CD4-positive, alpha-beta T cell treated with Interleukin-4 for 4 hours (primary cell): ENCODE data around the gene LIMK1.
"Not testable (repeated sequence)": the region's sequence is repeated elsewhere in the genome, so short reads cannot be mapped to it uniquely, and the experiment has no call there.

Source experiments
- DNase-seq: peaks from one replicate; pipeline ENCODE4 v3.0.0-alpha.2; 2020

Gene LIMK1

GRCh38 chr7:74126220-74126880 lies 42.7 kb downstream of the LIMK1 start:
- DNase-seq: no peak

- no peak for DNase-seq
Measured at GRCh38 chr7:74129887-74130286, 46.3 kb downstream of the LIMK1 start.

- DNase-seq: no peak
Measured at GRCh38 chr7:74130518-74130917, 46.9 kb downstream of the LIMK1 start.

- no peak for DNase-seq
Measured at GRCh38 chr7:74134117-74134620, 50.6 kb downstream of the LIMK1 start.

GRCh38 chr7:74138334-74138867 lies 54.8 kb downstream of the LIMK1 start:
- DNase-seq: peak; percentile 15

- DNase-seq: no peak
Measured at GRCh38 chr7:74138945-74139843, 55.6 kb downstream of the LIMK1 start.

- no peak for DNase-seq
Measured at GRCh38 chr7:74141705-74142104, 58.1 kb downstream of the LIMK1 start.

- DNase-seq: no peak
Measured at GRCh38 chr7:74143383-74143782, 59.8 kb downstream of the LIMK1 start.

GRCh38 chr7:74148491-74148890 lies 64.9 kb downstream of the LIMK1 start:
- no peak for DNase-seq

- DNase-seq: no peak
Measured at GRCh38 chr7:74149071-74149470, 65.5 kb downstream of the LIMK1 start.

- no peak for DNase-seq
Measured at GRCh38 chr7:74149603-74150002, 66.0 kb downstream of the LIMK1 start.

GRCh38 chr7:74153736-74154135 lies 70.1 kb downstream of the LIMK1 start:
- DNase-seq: no peak

- DNase-seq: no peak
Measured at GRCh38 chr7:74155810-74156395, 72.3 kb downstream of the LIMK1 start.

- DNase-seq: no peak
Measured at GRCh38 chr7:74157605-74158004, 74.0 kb downstream of the LIMK1 start.

GRCh38 chr7:74164985-74165456 lies 81.4 kb downstream of the LIMK1 start:
- DNase-seq: no peak

GRCh38 chr7:74165867-74166593 lies 82.4 kb downstream of the LIMK1 start:
- DNase-seq: no peak

GRCh38 chr7:74167324-74167723 lies 83.7 kb downstream of the LIMK1 start:
- not testable (repeated sequence) for DNase-seq
